HL-60 (cell line): ENCODE measurements around the gene PTPRN2.

Source experiments
- DNase-seq, 2 experiments: peaks; one replicate each; pipeline ENCODE4 v3.0.0-alpha.2; 2010 to 2020; ENCODE audit warnings: low read depth in 1 of 2, low spot score in 1 of 2
- H3K27ac ChIP-seq: fragments of 250-450 bp; sonication (Bioruptor Pico); replicated peaks from 2 replicates; pipeline ENCODE4 v1.5.1; 2020; ENCODE audit warnings: mild to moderate bottlenecking, moderate library complexity
- H3K27me3 ChIP-seq: fragments of 250-450 bp; sonication (Bioruptor Pico); 2 replicates; pipeline ENCODE4 v1.5.1; 2021; ENCODE audit warnings: mild to moderate bottlenecking, moderate library complexity; ENCODE audit not compliant: insufficient read depth, poor library complexity, severe bottlenecking
- H3K4me3 ChIP-seq: replicated peaks from 2 replicates; pipeline ENCODE4 v1.5.1; 2011; ENCODE audit warnings: mild to moderate bottlenecking, control low read depth, low read length; ENCODE audit not compliant: insufficient read depth
- CTCF ChIP-seq: IDR thresholded peaks from one replicate; pipeline ENCODE4 v1.5.1; 2011; ENCODE audit warnings: low read length, control low read depth, inconsistent platforms; ENCODE audit not compliant: insufficient read depth
- GABPA ChIP-seq: IDR thresholded peaks from 2 replicates; pipeline ENCODE4 v1.6.1; 2012; ENCODE audit warnings: low read depth
- POLR2AphosphoS5 ChIP-seq: IDR thresholded peaks from 2 replicates; pipeline ENCODE4 v1.6.1; 2012; ENCODE audit warnings: low read depth
- SPI1 ChIP-seq: IDR thresholded peaks from 2 replicates; pipeline ENCODE4 v1.6.1; 2012; ENCODE audit warnings: low read depth, mild to moderate bottlenecking, borderline replicate concordance
- TF ChIP-seq, protein P1 (sequence below): IDR thresholded peaks from 2 replicates; pipeline ENCODE4 v1.6.1; 2012; ENCODE audit warnings: low read depth; ENCODE audit not compliant: insufficient replicate concordance

The PTPRN2 gene

DNA sequence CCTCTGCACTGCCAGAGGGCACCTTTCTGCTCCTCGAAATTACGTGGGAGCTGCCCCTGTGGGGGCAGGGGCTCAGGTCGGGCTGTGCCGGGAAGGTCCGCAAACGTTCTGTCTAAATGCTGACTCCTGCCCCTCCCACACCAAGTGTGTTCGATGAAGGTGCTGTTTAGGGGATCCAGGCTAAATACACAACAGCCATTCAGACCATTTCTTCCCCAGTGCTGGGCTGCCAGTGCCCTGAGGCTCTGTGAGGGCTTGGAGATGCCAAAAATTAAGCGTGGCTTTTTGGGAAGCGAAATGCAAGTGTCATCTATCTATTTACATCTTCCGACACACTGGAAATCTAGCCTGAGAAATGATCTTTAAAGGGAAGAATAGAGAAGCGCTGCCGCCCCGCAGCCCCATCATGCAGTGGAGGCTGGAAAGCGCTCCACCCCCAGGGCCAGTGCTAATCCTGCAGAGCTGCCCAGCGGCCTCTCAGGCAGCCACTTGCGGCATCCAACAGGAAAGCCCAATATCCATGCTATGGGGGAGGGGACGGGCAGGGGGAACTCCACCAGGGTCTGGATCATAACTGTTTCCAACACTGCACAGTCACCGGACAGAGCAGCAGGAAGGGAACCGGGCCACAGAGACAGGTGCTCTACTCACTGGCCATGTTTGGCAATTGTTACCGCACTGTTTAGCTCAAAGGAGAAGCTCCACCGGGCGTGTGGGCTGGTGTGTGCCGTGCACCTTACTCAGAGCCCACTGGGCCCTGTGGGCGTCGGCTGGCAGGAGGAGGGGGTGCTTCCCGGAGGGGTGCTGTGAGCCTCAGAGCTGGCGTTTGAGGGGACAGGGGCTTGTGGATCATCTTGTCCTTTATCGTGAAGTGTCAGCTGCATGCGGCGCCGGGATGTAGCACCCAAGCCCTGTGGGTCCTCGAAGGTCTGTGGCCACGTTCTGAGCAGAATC is 1045.3 kb downstream of the PTPRN2 start:
- Histone ChIP-seq H3K4me3 (no peak overlapping the region), H3K27me3 (peaks cover 2% of the 10 kb centered on the region), H3K27ac (no peak overlapping the region)
- no peak for DNase-seq
- TF ChIP-seq CTCF = no peak
- TF ChIP-seq GABPA = no peak
- TF ChIP-seq, protein P1, sequence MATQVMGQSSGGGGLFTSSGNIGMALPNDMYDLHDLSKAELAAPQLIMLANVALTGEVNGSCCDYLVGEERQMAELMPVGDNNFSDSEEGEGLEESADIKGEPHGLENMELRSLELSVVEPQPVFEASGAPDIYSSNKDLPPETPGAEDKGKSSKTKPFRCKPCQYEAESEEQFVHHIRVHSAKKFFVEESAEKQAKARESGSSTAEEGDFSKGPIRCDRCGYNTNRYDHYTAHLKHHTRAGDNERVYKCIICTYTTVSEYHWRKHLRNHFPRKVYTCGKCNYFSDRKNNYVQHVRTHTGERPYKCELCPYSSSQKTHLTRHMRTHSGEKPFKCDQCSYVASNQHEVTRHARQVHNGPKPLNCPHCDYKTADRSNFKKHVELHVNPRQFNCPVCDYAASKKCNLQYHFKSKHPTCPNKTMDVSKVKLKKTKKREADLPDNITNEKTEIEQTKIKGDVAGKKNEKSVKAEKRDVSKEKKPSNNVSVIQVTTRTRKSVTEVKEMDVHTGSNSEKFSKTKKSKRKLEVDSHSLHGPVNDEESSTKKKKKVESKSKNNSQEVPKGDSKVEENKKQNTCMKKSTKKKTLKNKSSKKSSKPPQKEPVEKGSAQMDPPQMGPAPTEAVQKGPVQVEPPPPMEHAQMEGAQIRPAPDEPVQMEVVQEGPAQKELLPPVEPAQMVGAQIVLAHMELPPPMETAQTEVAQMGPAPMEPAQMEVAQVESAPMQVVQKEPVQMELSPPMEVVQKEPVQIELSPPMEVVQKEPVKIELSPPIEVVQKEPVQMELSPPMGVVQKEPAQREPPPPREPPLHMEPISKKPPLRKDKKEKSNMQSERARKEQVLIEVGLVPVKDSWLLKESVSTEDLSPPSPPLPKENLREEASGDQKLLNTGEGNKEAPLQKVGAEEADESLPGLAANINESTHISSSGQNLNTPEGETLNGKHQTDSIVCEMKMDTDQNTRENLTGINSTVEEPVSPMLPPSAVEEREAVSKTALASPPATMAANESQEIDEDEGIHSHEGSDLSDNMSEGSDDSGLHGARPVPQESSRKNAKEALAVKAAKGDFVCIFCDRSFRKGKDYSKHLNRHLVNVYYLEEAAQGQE = no peak
- no peak for TF ChIP-seq SPI1
- TF ChIP-seq POLR2AphosphoS5 = no peak

DNA sequence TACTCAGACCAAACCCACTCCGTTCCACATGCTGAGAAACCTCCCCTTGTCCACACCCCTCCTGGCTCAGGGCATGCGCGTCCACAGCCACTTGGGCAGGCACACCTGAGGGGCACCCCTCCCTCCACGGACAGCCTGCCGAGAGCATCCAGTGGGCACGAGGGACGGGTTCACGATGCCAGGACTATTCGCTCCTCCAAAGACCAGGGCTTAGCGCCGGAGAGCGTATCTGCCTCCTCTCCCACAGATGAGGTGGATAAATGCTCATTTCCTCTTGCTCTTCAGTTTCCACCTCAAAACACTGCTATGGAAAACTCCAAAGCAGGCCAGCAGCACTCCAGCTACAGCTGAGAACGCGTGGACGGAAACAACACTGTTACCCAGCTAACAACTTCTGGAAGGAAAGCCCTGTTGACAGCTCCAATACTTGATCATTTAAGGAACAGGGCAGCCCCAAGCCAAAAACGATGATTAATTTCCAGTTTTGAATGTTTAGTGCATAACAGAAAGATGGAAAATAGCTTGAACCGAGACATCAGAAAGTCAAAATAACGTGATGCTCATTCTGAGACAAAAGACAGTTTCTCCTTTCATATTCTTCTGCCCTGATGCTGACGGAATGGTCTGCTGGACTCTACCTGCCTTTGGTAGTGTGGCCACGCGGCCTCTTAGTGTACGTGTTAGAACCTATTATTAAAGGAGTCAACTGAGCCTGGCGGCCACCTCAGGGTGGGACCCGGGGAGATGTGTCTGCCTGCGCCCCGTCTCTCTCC is 1046.1 kb downstream of the PTPRN2 start:
- DNase-seq = no peak
- Histone ChIP-seq H3K27me3 (peaks cover 2% of the 10 kb centered on the region), H3K27ac (no peak overlapping the region), H3K4me3 (no peak overlapping the region)
- no peak for TF ChIP-seq GABPA
- TF ChIP-seq POLR2AphosphoS5 = no peak
- TF ChIP-seq SPI1 = no peak
- TF ChIP-seq CTCF = no peak
- TF ChIP-seq, protein P1 = no peak

DNA sequence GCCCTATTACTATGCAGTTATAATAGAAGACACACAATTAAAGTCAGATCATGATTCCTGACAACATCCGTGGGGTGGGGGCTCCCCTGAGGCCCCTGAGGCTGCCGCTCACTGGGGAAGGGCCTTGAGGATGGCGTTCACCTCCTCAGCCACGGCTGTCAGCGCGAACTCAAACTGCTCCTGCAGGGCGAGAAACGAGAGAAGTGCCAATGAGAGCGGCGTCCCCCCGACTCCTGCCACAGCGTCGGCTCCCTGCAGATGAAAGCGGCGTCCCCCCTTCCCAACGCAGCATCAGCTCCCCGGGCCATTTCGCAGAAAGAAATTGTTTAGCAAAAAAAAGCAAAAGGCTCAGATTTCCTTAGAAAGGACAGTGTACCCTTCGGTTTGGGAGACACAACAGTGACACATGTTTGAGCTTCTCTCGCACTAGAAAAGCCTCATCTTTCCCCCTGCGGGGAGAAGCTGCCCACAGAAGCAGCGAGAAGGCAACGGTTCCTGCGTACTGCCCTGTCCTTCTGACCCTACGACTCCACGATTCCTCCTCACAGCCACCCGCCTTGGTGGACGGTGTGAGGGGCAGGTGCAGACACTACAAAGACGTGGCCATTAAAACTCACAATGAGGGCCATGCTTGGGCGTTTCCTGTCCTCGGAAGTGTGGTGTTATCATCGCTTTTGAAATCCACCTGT is 1046.9 kb downstream of the PTPRN2 start:
- TF ChIP-seq POLR2AphosphoS5 = no peak
- DNase-seq = no peak
- Histone ChIP-seq H3K27me3 (peaks cover 2% of the 10 kb centered on the region), H3K27ac (no peak overlapping the region), H3K4me3 (no peak overlapping the region)

GRCh38 chr7:157540020-157540419 is 1047.6 kb downstream of the PTPRN2 start:
- no peak for TF ChIP-seq GABPA
- TF ChIP-seq CTCF = no peak
- TF ChIP-seq, protein P1 = no peak
- TF ChIP-seq POLR2AphosphoS5 = no peak
- no peak for TF ChIP-seq SPI1
- H3K27ac ChIP-seq = no peak overlapping the region
- no peak for DNase-seq
- peaks cover 2% of the 10 kb centered on the region for H3K27me3 ChIP-seq
- H3K4me3 ChIP-seq = no peak overlapping the region
